WI38 (cell line): ENCODE data around the gene HPCAL4.

Experiments
- H3K4me3 ChIP-seq: 2 replicates; pipeline ENCODE4 v1.5.1; 2011; ENCODE audit warnings: low read depth, mild to moderate bottlenecking, control low read depth, low read length
- TF ChIP-seq, protein P1 (sequence below): IDR thresholded peaks from 2 replicates; pipeline ENCODE4 v1.5.1; 2012; ENCODE audit warnings: low read depth, mild to moderate bottlenecking, control low read depth, low read length

Gene HPCAL4

DNA sequence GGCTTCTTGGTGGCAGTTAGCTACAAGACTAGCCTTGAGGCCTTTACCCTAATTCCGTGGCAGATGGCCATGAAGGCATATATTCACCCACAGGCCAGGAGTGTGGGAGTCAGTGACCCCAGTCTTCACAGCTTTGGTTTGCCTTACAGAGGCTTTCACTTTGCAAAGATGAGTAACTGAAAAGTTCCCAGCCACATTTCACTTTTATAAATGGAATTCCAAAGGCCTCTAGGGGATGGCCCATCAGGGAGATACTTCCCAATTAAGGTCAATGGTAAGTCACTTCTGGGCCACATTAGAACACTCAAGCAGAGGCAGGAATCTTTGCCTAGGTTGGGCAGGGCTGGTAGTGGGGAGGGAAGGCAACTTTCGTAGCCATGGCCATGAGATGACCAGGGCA, 38.7 kb downstream of the HPCAL4 start:
- H3K4me3 ChIP-seq, result no peak overlapping the region
- TF ChIP-seq, protein P1, sequence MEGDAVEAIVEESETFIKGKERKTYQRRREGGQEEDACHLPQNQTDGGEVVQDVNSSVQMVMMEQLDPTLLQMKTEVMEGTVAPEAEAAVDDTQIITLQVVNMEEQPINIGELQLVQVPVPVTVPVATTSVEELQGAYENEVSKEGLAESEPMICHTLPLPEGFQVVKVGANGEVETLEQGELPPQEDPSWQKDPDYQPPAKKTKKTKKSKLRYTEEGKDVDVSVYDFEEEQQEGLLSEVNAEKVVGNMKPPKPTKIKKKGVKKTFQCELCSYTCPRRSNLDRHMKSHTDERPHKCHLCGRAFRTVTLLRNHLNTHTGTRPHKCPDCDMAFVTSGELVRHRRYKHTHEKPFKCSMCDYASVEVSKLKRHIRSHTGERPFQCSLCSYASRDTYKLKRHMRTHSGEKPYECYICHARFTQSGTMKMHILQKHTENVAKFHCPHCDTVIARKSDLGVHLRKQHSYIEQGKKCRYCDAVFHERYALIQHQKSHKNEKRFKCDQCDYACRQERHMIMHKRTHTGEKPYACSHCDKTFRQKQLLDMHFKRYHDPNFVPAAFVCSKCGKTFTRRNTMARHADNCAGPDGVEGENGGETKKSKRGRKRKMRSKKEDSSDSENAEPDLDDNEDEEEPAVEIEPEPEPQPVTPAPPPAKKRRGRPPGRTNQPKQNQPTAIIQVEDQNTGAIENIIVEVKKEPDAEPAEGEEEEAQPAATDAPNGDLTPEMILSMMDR, result no peak

DNA sequence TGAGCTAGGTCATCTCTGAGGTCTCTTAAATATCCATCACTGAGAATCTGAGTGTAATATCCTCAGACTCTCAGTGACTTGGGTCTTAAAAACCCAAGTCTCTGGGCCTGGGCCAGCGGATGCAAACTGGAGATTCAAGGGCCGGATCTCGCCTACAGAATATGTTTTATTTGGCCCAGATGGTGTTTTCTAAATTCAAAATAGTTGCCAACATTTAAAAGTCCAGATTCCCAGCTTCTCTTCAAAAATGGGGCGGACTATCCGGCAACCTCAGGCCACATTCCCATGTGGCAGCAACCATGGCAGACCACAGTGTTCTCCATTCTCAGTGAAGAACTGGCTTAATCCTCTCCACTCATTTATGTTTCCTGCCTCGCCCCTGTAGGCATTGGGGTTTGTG, 39.1 kb downstream of the HPCAL4 start:
- TF ChIP-seq, protein P1, result no peak
- no peak overlapping the region for H3K4me3 ChIP-seq

DNA sequence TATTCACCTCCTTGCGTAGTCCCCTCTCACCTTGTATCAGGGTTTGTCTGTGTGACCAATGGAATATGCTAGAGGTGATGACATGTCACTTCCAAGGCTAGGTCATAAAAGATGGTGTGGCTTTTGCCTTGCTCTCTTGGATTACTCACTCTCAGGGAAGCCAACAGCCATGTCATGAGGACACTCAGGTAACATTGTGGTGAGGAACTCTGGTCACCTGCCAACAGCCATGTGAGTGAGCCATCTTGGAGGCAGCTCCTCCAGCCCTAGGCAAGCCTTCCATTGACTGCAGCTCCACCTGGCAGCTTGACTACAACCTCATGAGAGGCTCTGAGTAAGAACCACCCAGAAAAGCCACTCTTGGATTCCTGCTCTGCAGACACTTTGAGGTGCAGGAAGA, 40.8 kb downstream of the HPCAL4 start:
- no peak overlapping the region for H3K4me3 ChIP-seq
- TF ChIP-seq, protein P1, result no peak

DNA sequence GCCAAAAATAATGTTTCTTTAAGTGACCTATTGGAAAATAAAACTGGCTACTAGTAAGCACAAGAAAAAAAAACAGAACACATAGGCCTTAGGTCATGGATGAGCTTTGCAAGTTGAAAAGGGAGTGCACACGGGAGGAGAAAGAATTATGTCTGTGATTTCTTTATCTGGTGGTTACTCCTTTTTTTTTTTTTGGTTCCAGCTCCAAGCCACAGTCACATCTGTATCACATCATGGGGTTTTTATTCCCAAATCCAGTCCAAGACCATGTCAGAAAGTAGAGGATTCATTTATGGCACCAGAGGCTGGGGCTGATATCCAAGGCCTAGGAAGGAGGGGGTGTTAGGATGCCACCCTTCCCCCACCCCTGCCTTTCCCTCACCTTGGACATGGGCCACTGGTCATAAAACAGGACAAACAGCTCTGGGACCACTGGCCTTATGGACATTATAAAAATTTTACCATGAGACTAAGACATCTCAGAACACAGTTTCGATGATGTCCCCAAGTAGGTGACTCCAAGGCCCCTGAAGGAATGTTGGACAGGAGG, 41.5 kb downstream of the HPCAL4 start:
- TF ChIP-seq, protein P1, result no peak
- no peak overlapping the region for H3K4me3 ChIP-seq

DNA sequence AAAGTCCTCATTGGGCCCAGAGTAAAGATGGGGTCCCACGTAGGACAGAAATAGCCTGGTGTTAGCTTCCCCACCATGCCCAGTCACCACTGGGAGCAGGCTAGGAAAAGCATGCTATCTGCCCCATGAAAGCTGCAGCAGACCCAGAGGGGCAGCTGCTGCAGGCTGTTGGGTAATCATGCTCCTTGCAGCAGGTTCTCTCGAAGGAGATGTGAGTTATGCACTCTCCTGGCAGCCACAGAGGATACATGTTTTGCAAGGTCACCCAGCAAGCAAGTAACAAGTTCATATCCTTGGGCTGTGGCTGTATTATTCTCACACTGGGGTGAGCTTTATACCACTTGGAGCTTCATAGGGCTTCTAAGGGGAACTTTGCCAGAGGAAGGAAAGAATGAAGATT, 42.7 kb downstream of the HPCAL4 start:
- H3K4me3 ChIP-seq, result no peak overlapping the region
- TF ChIP-seq, protein P1, result no peak

DNA sequence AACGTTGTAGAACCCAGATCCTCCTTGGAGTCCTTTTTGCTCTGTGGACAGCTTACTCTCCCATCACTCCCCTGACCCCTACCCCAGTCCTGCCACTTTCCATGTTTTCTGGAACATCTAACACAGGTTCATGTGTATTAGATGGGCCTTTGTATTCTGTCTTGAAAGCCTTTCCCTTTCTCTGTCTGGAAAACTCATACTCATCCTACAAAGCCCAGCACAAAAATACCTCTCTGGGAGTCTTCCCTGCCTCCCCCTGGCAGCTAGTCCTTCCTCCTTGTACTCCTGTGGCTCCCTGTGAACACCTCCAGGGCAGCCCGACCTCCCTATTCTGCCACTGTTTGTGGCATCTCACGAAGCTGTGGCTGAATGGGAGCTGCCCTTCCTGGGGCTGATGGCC, 44.0 kb downstream of the HPCAL4 start:
- H3K4me3 ChIP-seq, result no peak overlapping the region
- TF ChIP-seq, protein P1, result no peak

DNA sequence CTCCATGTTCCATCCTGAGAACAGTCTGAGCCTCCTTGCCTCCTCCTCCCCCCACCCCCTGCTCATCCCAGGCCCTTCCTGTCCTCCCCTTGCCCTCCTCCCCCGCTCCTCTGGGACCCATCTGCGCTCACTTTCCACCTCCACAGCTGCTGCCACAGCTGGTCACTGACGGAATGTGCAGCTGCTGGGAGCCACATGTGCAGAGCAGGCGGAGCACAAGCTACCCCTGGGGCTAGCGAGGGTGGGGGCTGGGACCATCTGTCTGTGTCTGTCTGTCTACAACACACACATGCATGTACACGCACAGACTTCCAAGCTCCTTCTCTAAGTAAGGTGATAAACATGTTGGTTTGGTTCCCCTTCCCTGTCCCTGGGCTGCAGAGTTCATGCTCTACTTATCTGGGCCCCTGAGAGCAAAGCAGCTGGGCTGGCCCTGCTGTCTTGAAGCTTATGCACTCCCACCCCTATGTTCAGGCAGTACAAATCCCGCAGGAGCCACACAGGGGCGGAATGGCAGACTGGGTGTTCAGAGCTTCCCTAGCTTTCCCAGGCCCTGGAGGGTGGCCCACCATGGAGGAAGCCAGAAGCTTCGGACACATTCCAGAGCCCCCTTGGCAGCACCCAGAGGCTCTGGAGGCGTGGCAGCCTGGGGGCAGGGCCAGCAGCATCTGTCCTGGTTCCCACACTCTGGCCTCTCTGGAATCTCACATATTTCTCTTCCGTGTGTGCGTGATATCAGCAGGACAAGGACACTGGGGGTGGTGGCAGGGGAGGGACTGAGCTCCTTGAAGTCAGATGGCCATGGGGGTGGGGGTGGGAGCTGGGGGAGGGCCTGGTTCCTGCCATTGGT, 44.8 kb downstream of the HPCAL4 start:
- TF ChIP-seq, protein P1, result no peak

More for the DNA sequence above, 44.8 kb downstream of the HPCAL4 start:
- H3K4me3 ChIP-seq, result no peak overlapping the region
